ENCODE data around the gene DRD4. TPM values are rescaled to one million over a fixed set of nuclear protein-coding genes. Genes with fewer than 3 reads are reported as not detected.

DRD4 gene
- total RNA-seq, 1 donor from 2014 or later, result 2.1 TPM

DNA sequence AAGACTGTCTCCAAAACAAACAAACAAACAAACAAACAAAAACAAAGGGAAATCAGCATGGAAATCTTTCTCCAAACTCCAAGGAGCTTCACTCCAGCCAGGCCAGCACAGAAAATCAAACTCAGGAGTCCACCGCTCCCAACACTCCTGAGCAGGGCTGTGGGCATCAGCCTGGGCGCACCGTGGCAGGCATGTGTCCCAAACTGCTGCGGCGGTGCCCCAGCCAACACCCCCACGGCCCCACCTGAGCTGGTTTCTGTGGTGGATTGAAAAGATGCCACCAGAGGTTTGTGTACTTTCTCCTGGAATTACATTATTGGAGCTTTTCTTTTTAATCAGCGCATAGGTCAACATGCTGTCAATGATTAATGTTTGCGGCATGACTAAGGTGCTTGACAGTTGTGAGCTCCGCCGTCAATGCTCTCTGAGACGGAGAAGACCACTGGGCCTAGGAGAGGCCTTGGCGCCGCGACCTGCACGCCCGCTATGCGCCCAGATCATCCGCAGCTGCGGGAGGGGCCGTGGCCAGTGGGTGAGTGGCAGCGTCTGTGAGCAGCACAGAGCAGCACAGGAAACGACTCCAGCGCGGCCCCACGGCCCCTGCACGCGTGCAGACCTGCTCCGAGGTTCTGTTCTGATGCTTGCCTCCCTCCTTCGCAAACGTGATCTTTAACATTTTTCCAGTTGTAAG lies 18.1 kb downstream of the DRD4 start:
- TF ChIP-seq, protein P1, sequence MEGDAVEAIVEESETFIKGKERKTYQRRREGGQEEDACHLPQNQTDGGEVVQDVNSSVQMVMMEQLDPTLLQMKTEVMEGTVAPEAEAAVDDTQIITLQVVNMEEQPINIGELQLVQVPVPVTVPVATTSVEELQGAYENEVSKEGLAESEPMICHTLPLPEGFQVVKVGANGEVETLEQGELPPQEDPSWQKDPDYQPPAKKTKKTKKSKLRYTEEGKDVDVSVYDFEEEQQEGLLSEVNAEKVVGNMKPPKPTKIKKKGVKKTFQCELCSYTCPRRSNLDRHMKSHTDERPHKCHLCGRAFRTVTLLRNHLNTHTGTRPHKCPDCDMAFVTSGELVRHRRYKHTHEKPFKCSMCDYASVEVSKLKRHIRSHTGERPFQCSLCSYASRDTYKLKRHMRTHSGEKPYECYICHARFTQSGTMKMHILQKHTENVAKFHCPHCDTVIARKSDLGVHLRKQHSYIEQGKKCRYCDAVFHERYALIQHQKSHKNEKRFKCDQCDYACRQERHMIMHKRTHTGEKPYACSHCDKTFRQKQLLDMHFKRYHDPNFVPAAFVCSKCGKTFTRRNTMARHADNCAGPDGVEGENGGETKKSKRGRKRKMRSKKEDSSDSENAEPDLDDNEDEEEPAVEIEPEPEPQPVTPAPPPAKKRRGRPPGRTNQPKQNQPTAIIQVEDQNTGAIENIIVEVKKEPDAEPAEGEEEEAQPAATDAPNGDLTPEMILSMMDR (IDR thresholded peaks at IDR 0.05; ENCODE audit: unreplicated experiment), result no peak
- H3K27ac Mint-ChIP-seq, result no peak overlapping the region
- no peaks in the 10 kb centered on the region for H3K9me3 Mint-ChIP-seq
- peaks cover 6% of the 10 kb centered on the region for H3K36me3 Mint-ChIP-seq
- DNase-seq (ENCODE audit: low spot score in 2 of 2, unreplicated experiment in 2 of 2), result no peak
- H3K4me1 Mint-ChIP-seq, result no peaks in the 10 kb centered on the region
- no peaks in the 10 kb centered on the region for H3K27me3 Mint-ChIP-seq (ENCODE audit: low read depth)
- no peak overlapping the region for H3K4me3 Mint-ChIP-seq

DNA sequence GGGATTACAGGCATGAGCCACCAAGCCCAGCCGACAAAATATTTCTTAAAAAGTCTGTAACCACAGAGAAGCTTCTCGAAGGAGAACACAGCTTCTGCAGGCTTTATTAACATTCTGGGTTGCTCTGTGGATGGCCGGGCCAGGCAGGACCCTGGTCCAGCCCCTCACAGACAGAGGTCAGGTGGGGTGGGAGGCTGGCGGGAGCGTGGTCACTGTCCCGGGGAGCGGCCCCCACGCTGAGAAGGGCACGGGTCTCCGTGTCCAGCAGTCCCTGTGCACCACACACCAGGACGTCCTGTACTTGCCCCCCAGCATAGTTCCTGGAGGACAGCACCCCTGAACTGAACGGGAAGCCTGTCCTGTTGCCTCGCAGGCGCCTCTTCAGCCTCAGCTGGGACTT lies 19.4 kb downstream of the DRD4 start:
- TF ChIP-seq, protein P1 (IDR thresholded peaks at IDR 0.05; ENCODE audit: unreplicated experiment), result no peak
- no peaks in the 10 kb centered on the region for H3K27me3 Mint-ChIP-seq (ENCODE audit: low read depth)

DNA sequence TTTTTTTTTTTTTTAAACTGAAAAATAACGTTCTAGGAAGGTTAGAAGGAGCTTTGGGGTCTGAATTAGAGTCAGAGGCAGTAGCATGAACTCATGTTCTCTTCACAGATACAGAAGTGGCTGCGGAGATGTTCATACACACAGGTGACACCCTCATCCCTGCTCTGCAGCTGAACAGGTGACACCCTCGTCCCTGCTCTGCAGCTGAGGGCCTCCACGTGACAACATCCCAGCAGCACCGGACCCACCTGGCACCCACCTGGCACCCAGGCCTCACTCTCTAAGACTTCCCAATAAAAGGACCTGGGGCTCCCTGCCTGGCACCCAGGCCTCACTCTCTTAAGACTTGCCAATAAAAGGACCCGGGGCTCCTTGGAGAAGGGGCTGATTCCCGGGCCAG lies 19.8 kb downstream of the DRD4 start:
- Mint-ChIP-seq H3K4me3 (no peak overlapping the region), H3K4me1 (no peaks in the 10 kb centered on the region), H3K9me3 (no peaks in the 10 kb centered on the region), H3K36me3 (peaks cover 3% of the 10 kb centered on the region), H3K27ac (no peak overlapping the region), H3K27me3 (ENCODE audit: low read depth) (no peaks in the 10 kb centered on the region)
- no peak for DNase-seq (ENCODE audit: low spot score in 2 of 2, unreplicated experiment in 2 of 2)
- TF ChIP-seq, protein P1 (IDR thresholded peaks at IDR 0.05; ENCODE audit: unreplicated experiment), result no peak

More for the DNA sequence above, 19.4 kb downstream of the DRD4 start:
- Mint-ChIP-seq H3K4me3 (no peak overlapping the region), H3K4me1 (no peaks in the 10 kb centered on the region), H3K9me3 (no peaks in the 10 kb centered on the region), H3K27ac (no peak overlapping the region), H3K36me3 (peaks cover 4% of the 10 kb centered on the region)
- no peak for DNase-seq (ENCODE audit: low spot score in 2 of 2, unreplicated experiment in 2 of 2)

DNA sequence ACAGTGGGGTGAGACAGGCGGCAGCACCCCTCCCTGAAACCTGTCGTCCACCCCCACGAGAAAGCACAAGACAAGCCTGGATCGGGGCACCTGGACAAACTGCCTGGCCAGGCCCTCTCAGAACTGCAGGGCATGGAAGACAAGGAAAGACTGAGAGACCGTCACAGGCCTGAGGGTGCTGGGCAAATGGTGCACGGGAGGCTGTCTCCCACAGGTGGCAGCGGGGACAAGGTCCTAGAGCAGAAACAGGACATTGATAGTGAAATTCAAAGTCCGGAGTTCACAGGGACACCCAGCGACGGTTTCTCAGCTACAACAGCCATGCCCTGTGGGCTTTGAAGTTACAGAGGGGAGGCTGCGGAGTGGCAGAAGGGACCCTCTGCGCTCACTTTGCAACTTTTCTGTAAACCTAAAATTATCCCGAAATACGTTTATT lies 20.6 kb downstream of the DRD4 start:
- Mint-ChIP-seq H3K9me3 (no peaks in the 10 kb centered on the region), H3K27ac (no peak overlapping the region)

DNA sequence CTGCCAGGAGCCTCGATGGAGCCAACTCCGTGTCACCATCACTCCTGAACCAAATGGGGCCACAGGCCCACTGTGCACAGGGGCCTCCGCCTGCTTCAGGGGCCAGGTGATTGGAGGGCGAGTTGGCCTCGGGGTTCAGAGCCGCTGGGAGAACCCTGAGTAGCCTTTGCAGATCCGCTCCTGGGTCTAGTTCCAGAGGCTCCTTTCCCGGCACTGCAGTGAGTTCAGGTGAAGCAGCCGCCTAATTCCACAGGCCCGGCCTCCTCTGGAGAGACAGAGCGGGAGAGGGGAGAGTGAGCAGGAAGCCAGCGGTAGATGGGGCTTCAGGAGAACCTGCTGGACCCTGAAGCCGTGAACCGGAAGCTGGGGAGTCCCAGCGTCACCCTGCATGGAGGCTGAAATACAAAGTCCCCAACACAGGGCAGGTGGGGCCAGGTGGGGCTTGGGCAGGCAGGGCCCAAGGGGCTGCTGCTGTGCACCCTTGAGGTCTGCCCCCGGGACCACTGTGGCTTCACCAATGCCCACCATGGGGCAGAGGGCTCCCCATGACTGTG lies 22.5 kb downstream of the DRD4 start:
- Mint-ChIP-seq H3K4me1 (no peaks in the 10 kb centered on the region), H3K9me3 (no peaks in the 10 kb centered on the region), H3K36me3 (peaks cover 8% of the 10 kb centered on the region), H3K4me3 (no peak overlapping the region), H3K27ac (no peak overlapping the region), H3K27me3 (ENCODE audit: low read depth) (no peaks in the 10 kb centered on the region)
- no peak for DNase-seq (ENCODE audit: low spot score in 2 of 2, unreplicated experiment in 2 of 2)
- TF ChIP-seq, protein P1 (IDR thresholded peaks at IDR 0.05; ENCODE audit: unreplicated experiment), result no peak

More for the DNA sequence above, 20.6 kb downstream of the DRD4 start:
- H3K4me1 Mint-ChIP-seq, result no peaks in the 10 kb centered on the region
- TF ChIP-seq, protein P1 (IDR thresholded peaks at IDR 0.05; ENCODE audit: unreplicated experiment), result no peak
- no peaks in the 10 kb centered on the region for H3K27me3 Mint-ChIP-seq (ENCODE audit: low read depth)
- no peak overlapping the region for H3K4me3 Mint-ChIP-seq
- H3K36me3 Mint-ChIP-seq, result peaks cover 3% of the 10 kb centered on the region
- DNase-seq (ENCODE audit: low spot score in 2 of 2, unreplicated experiment in 2 of 2), result no peak

Data from mesothelial cell of epicardium (in vitro differentiated cells).